NAMALWA (cell line): ENCODE data around the gene COMMD1.
"Not testable (repeated sequence)": the region's sequence is repeated elsewhere in the genome, so short reads cannot be mapped to it uniquely, and the experiment has no call there.

ENCODE experiments used
- DNase-seq: peaks from one replicate; pipeline ENCODE4 v3.0.0-alpha.2; 2015; ENCODE audit warnings: low spot score

The COMMD1 gene

DNA sequence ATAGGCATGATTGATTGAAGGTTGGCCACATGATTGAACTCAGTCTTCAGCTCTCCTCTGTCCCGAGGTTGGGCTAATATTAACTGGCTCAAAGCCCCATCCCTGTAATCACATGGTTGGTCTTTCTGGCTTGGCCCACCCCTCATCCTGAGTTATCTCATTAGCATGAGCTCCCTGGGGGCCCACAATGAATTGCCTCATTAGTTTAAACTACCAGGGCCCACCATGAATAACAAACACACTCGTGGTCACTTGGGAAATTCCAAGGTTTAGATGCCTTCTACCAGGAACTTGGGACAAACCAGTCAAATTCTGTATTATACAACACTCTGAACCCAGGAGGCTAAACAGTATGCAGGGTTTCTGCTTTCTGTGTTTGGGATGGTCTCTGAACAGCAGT is 168.8 kb downstream of the COMMD1 start:
- no peak for DNase-seq

GRCh38 chr2:62076980-62077638 is 171.6 kb downstream of the COMMD1 start:
- no peak for DNase-seq

GRCh38 chr2:62084801-62085200 is 179.3 kb downstream of the COMMD1 start:
- DNase-seq, result no peak

DNA sequence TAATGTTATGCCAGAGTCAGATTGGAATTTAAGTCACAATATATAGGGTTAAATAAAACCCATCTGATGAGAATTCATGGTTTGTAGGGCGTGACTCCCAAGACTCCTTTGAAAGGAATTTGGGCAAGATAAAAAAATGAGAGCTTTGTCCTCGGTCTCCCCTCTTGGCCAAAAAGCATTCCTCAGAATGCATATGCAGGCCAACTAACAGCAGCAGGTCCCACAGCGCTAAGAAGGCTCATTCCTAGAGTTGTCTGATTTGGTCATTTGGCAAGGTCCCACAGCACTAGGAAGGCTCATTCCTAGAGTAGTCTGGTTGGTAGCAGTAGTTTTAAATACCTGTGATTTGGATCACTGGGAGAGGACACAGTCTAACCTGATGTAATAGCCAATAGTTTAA is 184.2 kb downstream of the COMMD1 start:
- DNase-seq, result no peak

GRCh38 chr2:62091471-62091870 is 186.0 kb downstream of the COMMD1 start:
- DNase-seq, result no peak

GRCh38 chr2:62099050-62099449 is 193.6 kb downstream of the COMMD1 start:
- peak; percentile 40 for DNase-seq

DNA sequence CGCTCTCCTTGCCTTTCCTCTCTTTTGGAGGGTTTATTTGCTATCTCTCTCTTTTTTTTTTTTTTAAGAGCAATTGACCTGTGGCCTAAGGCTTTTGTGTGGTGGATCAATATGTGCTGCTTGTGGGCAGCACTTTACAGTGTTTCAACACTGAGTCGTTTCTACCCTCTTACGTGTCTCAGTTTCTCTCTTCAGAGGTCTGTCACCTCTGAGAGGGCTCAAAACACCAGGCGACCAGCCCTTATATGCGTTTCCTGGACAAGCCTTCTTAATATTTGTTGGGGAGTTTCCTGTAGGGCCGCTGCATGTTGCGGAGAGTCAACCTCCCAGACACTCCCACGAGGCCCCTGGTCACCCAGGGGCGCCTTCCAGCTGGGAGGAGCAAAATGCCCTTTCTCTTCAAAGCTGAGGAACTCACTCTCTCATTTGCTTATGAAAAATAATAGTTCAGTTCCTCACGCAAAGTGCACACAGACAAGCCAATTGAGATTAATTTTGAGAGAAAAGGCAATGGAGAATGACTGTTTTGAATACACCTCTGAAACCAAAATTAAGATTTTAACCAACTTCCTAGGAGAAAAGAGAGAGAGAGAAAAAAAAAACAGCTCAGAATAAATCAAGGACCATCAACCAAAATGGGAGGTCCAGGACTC is 194.2 kb downstream of the COMMD1 start:
- DNase-seq, result peak; percentile 36

DNA sequence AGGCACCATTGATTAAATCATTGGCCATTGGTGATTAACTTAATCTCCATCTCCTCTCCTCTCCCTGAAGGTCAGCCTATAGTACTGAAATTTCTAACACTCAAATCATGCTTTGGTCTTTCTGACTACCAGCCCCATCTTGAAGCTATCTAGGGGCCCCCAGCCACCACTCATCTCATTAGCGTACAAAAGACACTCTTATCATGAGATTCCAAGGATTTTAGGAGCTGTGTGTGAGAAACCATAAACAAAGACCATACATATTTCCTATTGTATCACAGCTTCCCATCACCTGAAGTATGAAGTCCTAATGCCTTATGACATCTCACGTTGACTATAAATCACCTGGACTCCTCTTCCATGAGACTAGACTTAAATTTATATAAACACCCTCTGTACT is 196.4 kb downstream of the COMMD1 start:
- no peak for DNase-seq

- no peak for DNase-seq
These were observed 197.0 kb downstream of the COMMD1 start for GRCh38 chr2:62102402-62102920.

DNA sequence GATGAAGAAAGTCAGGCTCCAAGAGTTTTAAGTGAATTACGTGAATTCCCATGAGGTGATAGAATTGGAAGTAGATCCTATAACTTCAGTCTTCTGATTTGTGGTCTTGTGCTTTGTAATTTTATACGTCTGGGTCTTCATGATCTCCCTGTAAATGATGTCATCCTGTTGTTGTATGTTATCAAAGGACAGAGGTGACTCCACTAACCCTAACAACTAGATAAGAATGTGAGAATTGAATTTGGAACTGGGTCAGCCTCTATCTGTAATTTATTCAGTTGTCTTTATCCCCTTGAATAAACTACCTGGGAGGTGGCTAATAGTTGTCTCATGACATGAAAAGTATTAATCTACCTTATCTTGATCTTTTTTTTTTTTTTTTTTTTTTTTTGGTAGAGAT is 204.1 kb downstream of the COMMD1 start:
- no peak for DNase-seq

DNA sequence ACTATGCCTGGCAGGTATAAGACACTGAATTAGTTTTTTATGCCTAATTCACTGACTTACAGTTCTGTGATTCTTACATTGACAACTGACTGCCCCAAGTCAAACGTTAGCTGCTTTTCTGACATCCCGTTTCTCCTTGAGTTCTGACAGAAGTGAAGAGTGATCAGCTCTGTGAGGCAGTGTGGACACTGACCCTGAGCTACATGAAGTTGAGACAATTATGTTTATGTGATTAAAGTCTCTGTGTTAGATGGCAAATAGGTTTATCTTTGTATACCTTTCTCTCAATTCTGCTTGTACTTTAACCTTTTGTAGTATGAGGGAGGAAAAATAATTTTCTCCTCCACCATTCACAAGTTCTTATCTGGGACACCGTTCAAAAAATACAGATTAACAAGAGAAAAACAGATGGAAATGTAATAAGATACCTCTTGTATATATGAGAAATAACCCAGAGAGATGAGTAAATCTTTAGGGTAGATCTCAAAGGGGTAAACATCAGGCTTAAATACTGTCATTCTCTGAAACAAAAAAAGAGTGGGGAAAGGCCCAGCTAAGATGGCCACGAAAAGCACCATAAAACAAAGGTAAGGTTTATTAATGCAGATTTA is 205.0 kb downstream of the COMMD1 start:
- no peak for DNase-seq

GRCh38 chr2:62112179-62112578 is 206.7 kb downstream of the COMMD1 start:
- no peak for DNase-seq

DNA sequence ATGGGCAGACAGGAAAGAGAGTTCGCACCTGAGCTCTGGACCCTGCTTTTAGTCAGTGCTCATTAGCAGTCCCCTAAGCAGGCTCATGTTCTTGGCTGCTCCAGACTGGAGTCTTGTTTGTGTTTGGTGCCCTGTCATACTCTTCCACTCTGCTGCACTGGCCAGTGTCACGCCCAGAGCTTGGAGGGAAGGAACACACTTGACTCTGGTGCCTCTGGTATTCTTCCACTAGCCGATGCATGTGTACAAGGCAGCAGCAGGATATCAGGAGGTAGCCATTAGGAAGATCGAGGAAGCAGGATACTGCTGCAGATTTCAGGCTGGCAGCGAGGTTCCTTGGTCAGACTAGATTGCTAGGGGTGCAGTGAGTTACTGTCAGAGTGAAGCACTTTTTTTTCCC is 209.1 kb downstream of the COMMD1 start:
- no peak for DNase-seq

DNA sequence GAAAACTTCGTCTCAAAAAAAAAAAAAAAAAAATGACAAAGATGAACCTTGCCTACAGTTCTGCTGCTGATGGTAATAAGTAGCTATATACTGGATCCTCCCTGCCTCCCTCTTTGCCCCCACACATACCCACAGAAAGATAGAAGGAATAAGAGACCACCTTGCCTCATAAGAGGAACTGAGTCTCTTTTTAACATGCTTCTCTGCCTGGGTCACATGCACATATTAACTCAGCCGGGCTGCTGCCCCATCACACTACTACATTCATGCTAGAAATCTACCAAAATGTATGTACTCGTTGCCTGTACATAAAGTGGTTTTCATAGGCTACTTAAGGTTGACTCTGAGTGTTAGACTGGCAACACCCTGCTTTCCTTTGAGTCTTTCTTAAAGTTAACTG is 211.5 kb downstream of the COMMD1 start:
- DNase-seq, result peak; percentile 22

- DNase-seq, result no peak
These were observed 212.7 kb downstream of the COMMD1 start for GRCh38 chr2:62118160-62118559.

DNA sequence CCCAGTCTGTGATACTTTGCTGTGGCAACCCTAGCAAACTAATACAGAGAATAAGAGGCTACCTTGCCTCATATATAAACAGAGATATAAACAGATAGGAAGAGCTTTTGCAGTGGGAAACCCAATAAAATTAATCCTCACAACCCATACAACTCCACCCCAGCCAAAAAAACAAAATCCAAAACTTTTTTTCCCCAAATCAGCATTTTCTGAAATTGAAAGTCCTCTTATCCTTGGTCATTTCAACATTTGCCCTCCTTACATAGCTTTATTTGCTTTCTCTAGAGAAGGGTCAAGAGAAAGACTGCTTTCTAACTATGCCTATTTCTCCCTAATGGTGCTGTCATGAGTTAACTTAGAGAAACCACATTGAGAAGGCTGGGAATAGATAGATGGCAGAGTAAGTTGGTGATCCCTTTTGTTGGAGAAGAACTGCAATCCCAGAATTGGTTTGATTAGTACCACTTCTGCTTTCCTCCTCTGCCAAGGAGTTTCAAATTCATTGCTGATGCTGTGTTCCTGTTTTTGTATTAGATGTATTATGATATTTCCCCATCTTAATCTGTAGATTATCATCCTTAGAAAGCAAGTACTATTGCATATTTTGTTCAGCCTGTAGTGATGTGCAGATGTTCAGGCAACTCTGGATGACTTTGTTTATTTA is 214.0 kb downstream of the COMMD1 start:
- peak; percentile 26 for DNase-seq

DNA sequence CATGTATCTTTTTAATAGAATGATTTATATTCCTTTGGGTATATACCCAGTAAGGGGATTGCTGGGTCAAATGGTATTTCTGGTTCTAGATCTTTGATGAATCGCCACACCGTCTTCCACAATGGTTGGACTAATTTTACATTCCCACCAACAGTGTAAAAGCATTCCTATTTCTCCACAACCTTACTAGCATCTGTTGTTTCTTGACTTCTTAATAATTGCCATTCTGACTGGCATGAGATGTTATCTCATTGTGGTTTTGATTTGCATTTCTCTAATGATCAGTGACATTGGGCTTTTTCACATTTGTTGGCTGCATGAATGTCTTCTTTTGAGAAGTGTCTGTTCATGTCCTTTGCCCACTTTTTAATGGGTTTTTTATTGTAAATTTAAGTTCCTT is 220.8 kb downstream of the COMMD1 start:
- DNase-seq, result not testable (repeated sequence)

DNA sequence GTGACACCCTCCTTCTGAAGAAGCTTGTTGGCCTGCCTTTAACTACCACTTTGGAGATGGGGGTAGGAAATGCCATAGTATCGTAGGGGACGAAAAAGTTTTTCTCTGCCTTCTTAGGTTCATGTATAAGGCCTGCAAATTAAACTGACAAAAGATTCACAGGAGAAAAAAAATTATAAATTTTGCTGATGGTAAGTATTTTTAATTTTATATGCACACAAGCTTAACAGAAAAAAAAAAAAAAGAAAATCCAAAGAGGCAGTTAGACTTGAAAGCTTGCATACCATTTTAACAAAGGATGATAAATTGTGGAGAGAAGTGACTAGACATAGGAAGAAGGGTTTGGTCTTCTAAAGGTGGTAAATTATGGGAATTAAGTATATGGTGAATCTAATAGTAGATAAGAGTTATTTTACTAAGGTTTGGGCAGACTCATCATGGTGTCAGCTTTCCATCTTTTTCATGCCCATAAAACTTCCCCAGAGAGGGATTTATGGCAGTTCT is 227.9 kb downstream of the COMMD1 start:
- DNase-seq, result no peak

DNA sequence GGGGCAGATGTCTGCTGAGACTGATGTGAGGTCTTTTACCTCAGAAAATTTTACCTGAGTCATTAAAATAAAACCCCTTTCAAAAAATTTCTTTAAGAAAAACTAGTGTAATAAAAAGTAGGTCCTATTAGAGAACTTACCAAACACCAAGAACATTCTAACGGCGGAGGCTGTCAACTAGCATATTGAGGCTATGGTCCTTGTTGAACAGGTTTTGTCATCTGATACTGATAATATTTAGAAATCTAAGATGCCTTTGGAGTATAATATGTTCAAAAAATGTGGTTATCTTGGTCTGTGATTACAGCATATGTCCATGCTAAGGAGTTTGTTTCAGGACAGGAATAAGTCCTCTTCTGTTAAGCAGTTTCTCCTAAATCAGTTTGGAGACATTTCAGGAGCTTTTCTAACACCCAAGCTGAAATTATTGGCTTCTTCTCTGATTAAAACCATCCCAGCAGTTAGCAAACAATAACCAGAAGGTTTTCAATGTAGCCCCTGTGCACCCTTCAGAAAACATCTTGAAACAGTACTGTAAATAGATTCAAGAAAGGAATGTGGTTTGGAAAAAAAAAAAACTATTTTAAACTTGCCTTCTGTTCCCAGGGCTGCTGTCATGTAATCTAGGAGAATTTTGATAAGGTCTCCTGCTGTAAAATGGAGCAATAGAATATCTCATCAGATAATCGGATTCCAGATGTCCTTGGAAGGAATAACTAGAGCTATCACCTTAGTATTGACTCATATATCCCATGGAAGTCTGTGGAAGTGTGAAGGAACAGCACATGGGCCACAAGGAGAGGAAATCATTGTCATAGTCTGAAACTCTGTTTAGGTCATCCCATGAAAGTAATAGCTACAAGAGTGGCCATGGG is 231.7 kb downstream of the COMMD1 start:
- no peak for DNase-seq

DNA sequence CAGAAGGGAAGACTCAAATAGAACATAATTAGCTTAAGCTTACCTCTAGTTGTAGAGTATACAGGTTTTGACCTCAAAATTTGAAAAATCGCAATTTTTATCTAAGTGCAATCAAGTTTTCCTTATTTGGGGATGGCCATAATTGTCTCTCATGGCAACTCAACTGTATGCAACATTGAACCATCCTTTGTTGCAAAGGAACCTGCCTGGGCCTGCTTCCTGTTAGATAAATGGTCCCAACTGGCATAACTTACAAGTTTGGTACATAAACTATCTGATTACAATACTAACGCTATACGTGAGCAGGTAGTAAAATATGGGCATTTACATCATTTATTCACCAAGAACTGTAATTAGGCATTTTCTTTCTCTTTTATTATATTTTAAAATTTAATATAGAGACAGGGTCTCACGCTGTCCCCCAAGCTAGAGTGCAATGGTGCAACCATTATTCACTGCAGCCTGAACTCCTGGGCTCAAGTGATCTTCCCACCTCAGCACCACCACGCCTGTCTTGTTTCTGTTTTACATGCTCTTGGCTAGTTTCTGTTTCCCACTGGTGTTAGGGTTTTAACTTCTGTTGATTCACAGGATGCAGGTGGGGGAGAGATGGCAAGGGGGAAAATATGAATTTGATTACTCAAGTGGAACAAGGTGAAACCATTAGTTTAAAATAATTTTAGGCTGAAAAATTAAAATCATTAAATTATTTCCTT is 235.1 kb downstream of the COMMD1 start:
- peak; percentile 72 for DNase-seq
